ENCODE data around the gene ESR2.

The ESR2 gene

GRCh38 chr14:64210216-64210615, 84.0 kb downstream of the ESR2 start:
- no peak for TF ChIP-seq CTCF (IDR thresholded peaks at IDR 0.05)
- H3K36me3 ChIP-seq (ENCODE audit: control insufficient read depth, insufficient read depth, low read length), result no peaks in the 10 kb centered on the region

DNA sequence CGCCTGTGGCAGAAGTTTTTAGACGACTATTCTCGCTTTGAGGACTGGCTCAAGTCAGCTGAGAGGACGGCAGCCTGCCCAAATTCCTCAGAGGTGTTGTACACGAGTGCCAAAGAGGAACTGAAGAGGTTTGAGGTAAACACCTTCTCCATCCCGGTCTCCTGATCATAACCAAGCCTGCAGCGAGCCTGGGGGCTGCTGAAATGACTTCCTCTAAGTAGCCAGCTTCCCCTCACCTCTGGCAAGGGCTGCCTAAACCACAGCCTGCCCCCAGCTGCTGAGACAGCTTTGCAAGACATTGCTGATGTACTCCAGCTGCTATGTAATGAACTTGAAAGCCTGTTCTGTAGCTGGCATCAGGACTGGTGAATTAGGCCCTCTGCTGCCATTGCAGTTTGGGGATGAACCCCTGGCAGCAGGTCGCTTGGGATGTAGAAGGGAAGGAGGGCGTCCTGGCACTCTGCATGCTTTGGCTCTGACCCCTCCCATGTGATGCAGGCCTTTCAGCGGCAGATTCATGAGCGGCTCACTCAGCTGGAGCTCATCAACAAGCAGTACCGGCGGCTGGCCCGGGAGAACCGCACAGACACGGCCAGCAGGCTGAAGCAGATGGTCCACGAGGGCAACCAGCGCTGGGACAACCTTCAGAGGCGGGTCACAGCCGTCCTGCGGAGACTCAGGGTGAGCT, 84.6 kb downstream of the ESR2 start:
- no peak overlapping the region for H3K4me3 ChIP-seq (ENCODE audit: low read depth, low read length)
- no peaks in the 10 kb centered on the region for H3K9me3 ChIP-seq (ENCODE audit: control insufficient read depth, low read length)
- no peak for TF ChIP-seq CTCF (IDR thresholded peaks at IDR 0.05)
- H3K36me3 ChIP-seq (ENCODE audit: control insufficient read depth, insufficient read depth, low read length), result no peaks in the 10 kb centered on the region
- H2AFZ ChIP-seq, result no peak overlapping the region
- H3K79me2 ChIP-seq, result no peaks in the 10 kb centered on the region
- no peak overlapping the region for H3K27ac ChIP-seq
- peaks cover 2% of the 10 kb centered on the region for H3K4me1 ChIP-seq
- H3K27me3 ChIP-seq (ENCODE audit: control insufficient read depth, insufficient read depth, low read length), result no peaks in the 10 kb centered on the region
- H3K4me2 ChIP-seq (ENCODE audit: low read length), result no peak overlapping the region
- H3K9ac ChIP-seq, result no peak overlapping the region

More at GRCh38 chr14:64210216-64210615, 84.0 kb downstream of the ESR2 start:
- Histone ChIP-seq H3K27ac (no peak overlapping the region), H3K4me2 (ENCODE audit: low read length) (no peak overlapping the region), H2AFZ (no peak overlapping the region), H3K9me3 (ENCODE audit: control insufficient read depth, low read length) (no peaks in the 10 kb centered on the region), H3K79me2 (no peaks in the 10 kb centered on the region), H3K4me3 (ENCODE audit: low read depth, low read length) (no peak overlapping the region), H3K27me3 (ENCODE audit: control insufficient read depth, insufficient read depth, low read length) (no peaks in the 10 kb centered on the region), H3K9ac (no peak overlapping the region), H3K4me1 (peaks cover 3% of the 10 kb centered on the region)

DNA sequence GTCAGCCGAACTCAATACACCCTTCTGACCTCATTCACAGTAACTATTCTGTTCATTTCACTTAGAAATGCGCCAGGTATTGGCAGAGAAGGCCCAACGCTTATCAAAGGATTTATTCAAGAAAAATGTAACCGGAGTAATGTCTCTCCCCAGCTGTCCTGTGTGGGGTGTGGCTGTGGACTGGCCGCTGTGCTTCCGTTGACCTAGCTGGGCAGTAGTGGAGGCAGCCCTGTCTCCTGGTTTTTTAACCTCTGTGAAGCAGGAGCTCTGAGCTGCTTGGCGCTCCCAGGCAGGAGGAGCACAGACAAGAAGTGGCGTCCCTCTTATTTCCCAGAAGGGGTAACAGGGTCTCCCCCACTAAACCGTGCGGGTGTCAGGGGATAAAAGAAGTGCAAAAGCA, 85.2 kb downstream of the ESR2 start:
- Histone ChIP-seq H2AFZ (no peak overlapping the region), H3K9me3 (ENCODE audit: control insufficient read depth, low read length) (no peaks in the 10 kb centered on the region), H3K4me2 (ENCODE audit: low read length) (no peak overlapping the region), H3K27me3 (ENCODE audit: control insufficient read depth, insufficient read depth, low read length) (no peaks in the 10 kb centered on the region), H3K36me3 (ENCODE audit: control insufficient read depth, insufficient read depth, low read length) (no peaks in the 10 kb centered on the region), H3K27ac (no peak overlapping the region), H3K4me3 (ENCODE audit: low read depth, low read length) (no peak overlapping the region), H3K9ac (no peak overlapping the region), H3K4me1 (peaks cover 2% of the 10 kb centered on the region), H3K79me2 (no peaks in the 10 kb centered on the region)
- no peak for TF ChIP-seq CTCF (IDR thresholded peaks at IDR 0.05)

GRCh38 chr14:64208261-64208660, 85.9 kb downstream of the ESR2 start:
- Histone ChIP-seq H3K9me3 (ENCODE audit: control insufficient read depth, low read length) (no peaks in the 10 kb centered on the region), H3K9ac (no peak overlapping the region), H3K4me2 (ENCODE audit: low read length) (no peak overlapping the region), H3K4me1 (peaks cover 5% of the 10 kb centered on the region), H3K27me3 (ENCODE audit: control insufficient read depth, insufficient read depth, low read length) (no peaks in the 10 kb centered on the region), H3K36me3 (ENCODE audit: control insufficient read depth, insufficient read depth, low read length) (no peaks in the 10 kb centered on the region), H3K27ac (no peak overlapping the region), H3K79me2 (no peaks in the 10 kb centered on the region), H2AFZ (no peak overlapping the region), H3K4me3 (ENCODE audit: low read depth, low read length) (no peak overlapping the region)
- TF ChIP-seq CTCF (IDR thresholded peaks at IDR 0.05), result no peak

DNA sequence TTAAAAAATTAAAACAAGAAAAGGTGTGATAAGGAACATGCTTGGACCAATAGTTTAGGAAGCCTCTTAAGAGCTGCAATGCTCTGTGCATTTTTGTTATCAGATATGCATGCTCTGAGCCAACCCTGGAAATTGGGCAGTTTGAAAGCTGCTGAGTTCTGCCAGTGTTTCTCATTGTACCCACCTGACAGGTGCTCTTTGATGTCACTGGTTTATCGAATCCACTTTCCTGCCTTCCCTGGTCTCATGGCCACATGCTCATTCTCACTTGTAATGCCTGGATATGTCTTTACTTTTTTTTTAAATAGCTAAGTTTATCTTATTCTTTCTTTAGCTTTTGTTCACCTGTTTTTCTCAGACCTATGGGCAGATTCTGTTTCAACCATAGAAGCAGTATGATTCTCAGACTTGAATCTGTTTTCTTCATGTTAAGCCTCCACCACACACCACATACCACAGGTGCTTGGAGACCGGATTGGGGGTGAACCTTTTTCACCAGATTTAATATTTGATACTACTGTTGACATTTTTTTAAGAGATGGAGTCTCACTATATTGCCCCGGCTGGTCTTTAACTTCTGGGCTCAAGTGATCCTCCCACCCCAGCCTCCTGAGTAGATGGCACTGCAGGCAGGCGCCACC, 90.7 kb downstream of the ESR2 start:
- TF ChIP-seq CTCF (IDR thresholded peaks at IDR 0.05), result no peak
- H3K27ac ChIP-seq, result no peak overlapping the region
- no peak overlapping the region for H3K4me3 ChIP-seq (ENCODE audit: low read depth, low read length)
- no peak overlapping the region for H3K9ac ChIP-seq
- H3K27me3 ChIP-seq (ENCODE audit: control insufficient read depth, insufficient read depth, low read length), result no peaks in the 10 kb centered on the region
- H3K36me3 ChIP-seq (ENCODE audit: control insufficient read depth, insufficient read depth, low read length), result no peaks in the 10 kb centered on the region
- H3K4me2 ChIP-seq (ENCODE audit: low read length), result no peak overlapping the region
- H3K79me2 ChIP-seq, result peaks cover 8% of the 10 kb centered on the region
- H3K9me3 ChIP-seq (ENCODE audit: control insufficient read depth, low read length), result no peaks in the 10 kb centered on the region
- no peak overlapping the region for H2AFZ ChIP-seq
- peaks cover 17% of the 10 kb centered on the region for H3K4me1 ChIP-seq
